ENCODE results near the gene ATP6AP2.

GRCh38 chrX:40539214-40540142 lies 41.3 kb upstream of the ATP6AP2 start:
- TF ChIP-seq POLR2A (IDR thresholded peaks at IDR 0.05), result no peak
- TF ChIP-seq, protein P1, sequence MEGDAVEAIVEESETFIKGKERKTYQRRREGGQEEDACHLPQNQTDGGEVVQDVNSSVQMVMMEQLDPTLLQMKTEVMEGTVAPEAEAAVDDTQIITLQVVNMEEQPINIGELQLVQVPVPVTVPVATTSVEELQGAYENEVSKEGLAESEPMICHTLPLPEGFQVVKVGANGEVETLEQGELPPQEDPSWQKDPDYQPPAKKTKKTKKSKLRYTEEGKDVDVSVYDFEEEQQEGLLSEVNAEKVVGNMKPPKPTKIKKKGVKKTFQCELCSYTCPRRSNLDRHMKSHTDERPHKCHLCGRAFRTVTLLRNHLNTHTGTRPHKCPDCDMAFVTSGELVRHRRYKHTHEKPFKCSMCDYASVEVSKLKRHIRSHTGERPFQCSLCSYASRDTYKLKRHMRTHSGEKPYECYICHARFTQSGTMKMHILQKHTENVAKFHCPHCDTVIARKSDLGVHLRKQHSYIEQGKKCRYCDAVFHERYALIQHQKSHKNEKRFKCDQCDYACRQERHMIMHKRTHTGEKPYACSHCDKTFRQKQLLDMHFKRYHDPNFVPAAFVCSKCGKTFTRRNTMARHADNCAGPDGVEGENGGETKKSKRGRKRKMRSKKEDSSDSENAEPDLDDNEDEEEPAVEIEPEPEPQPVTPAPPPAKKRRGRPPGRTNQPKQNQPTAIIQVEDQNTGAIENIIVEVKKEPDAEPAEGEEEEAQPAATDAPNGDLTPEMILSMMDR (IDR thresholded peaks at IDR 0.05), result no peak
- TF ChIP-seq EP300 (IDR thresholded peaks at IDR 0.05), result no peak

All from ovary (tissue), 3 donors.